ENCODE results near the gene MAPK11. TPM values are rescaled to one million over a fixed set of nuclear protein-coding genes. Genes with fewer than 3 reads are reported as not detected.
A peak's percentile ranks its signal among the peaks of the same experiment; 100 is the strongest.

MAPK11 gene
- total RNA-seq, 1 experiment from 2014 or later = 6.4 TPM

DNA sequence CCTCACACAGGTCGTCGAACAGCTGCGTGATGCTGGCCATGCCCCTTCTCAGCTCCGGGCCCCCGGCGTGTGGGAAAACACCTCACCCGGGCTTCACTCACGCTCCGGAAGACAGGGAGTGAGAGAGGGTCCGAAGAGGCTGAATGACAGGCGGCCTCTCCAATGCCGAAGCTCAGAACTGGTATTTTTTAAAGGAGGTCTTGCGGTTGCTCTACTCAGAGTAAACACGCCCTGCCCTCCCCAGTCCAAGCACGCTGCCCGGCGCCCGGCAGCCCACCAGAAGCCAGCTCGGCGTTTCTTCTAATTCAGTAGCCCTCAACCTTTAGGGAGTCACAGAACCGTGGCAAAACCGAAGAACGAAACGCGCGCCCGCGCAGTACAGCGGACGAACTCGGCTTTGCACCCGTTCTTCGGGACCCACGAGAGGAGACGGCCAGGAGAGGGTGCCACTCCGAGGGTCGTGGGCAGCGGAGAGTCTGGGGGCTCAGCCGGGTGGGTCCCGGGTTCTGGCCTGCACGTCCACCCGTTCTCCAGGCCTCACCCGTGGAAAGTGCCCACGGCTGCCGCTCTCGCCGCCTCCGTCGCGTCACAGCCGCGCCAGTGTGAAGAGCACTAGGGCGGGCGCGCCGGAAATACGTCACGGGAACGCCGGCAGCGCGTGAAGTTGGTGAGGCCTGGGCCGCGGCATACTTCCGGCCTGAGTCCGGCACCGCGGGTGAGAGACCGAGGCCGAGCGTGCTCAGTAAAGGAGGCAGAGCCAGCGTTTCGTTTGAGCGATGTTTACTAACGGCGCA is 25.6 kb downstream of the MAPK11 start, which contains the start of gene TUBGCP6:
TUBGCP6 (minus strand) TSS at position 604 of the 794 bp plus-strand sequence; CDS start at position 40, 564 bp downstream.
- Histone ChIP-seq H2AFZ (ENCODE audit: low read length) (no peak within 1 kb of the TSS; the same call in 1 of the 2 replicates), H3K36me3 (ENCODE audit: insufficient read depth, low read length) (peaks cover 16% of the 10 kb centered on the region; the same call in 1 of the 2 replicates), H3K9me3 (ENCODE audit: low read length) (no peaks in the 10 kb centered on the region), H3K9me2 (replicated peaks; ENCODE audit: insufficient read depth, low read length) (no peaks in the 10 kb centered on the region), H3K27ac (ENCODE audit: low read length) (peak within 1 kb of the TSS; percentile 70), H3K4me3 (ENCODE audit: low read length) (peak within 1 kb of the TSS; percentile 71), H3K79me2 (ENCODE audit: low read length) (peaks cover 67% of the 10 kb centered on the region), H3K9ac (ENCODE audit: low read length) (peak within 1 kb of the TSS; percentile 72), H3K27me3 (ENCODE audit: low read length) (no peaks in the 10 kb centered on the region), H3K4me2 (ENCODE audit: low read depth, low read length, poor library complexity, severe bottlenecking) (peak within 1 kb of the TSS; percentile 92), H4K20me1 (ENCODE audit: insufficient read depth, low read depth, low read length) (peaks cover 30% of the 10 kb centered on the region; the same call in 1 of the 2 replicates), H3K4me1 (ENCODE audit: low read length) (peaks cover 67% of the 10 kb centered on the region)
- peak; percentile 97 for DNase-seq

DNA sequence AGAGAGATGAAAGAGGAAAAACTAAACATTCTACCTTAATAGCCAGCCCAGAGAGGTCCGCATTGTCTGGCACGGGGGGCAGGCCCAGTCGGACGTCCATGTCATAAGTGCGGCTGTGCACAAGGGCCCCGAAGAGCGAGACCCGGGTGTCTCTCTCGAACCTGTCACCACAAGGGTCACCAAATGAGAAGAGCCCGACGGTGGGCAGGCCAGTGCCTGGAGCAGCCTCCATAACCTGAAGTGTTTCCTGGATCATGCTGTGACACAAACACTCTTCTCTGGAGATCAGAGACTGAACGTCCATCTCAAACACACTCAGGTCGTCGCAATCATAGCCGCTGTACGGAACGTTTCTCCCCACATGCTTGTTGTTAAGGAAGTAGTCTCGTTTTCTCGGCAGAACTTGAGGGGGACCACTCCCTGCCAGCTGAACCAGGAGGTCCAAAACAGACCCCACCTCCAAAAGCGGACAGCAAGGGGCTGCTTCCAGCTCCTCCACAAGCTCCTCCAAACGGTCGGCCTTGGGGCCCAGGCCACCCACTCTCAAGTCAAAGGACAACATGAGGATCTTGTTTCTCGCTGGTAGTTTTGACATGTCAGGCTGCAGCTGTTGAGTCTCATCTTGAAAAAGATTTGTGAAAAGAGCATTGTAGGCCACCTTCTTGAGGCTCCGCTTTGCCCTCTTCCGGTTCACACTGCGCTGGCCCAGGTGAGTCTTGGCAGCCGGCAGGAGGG is 26.3 kb downstream of the MAPK11 start:
- no peaks in the 10 kb centered on the region for H3K9me2 ChIP-seq (replicated peaks; ENCODE audit: insufficient read depth, low read length)
- peak overlapping the region; percentile 72 for H3K9ac ChIP-seq (ENCODE audit: low read length)
- no peaks in the 10 kb centered on the region for H3K9me3 ChIP-seq (ENCODE audit: low read length)
- H3K4me1 ChIP-seq (ENCODE audit: low read length) = peaks cover 63% of the 10 kb centered on the region
- peaks cover 16% of the 10 kb centered on the region; the same call in 1 of the 2 replicates for H3K36me3 ChIP-seq (ENCODE audit: insufficient read depth, low read length)
- peak overlapping the region; percentile 71 for H3K4me3 ChIP-seq (ENCODE audit: low read length)
- no peak overlapping the region for H2AFZ ChIP-seq (ENCODE audit: low read length)
- DNase-seq = no peak
- peaks cover 69% of the 10 kb centered on the region for H3K79me2 ChIP-seq (ENCODE audit: low read length)
- no peaks in the 10 kb centered on the region for H3K27me3 ChIP-seq (ENCODE audit: low read length)
- peak overlapping the region; percentile 92 for H3K4me2 ChIP-seq (ENCODE audit: low read depth, low read length, poor library complexity, severe bottlenecking)
- peaks cover 30% of the 10 kb centered on the region; the same call in 1 of the 2 replicates for H4K20me1 ChIP-seq (ENCODE audit: insufficient read depth, low read depth, low read length)
- peak overlapping the region; percentile 70 for H3K27ac ChIP-seq (ENCODE audit: low read length)

DNA sequence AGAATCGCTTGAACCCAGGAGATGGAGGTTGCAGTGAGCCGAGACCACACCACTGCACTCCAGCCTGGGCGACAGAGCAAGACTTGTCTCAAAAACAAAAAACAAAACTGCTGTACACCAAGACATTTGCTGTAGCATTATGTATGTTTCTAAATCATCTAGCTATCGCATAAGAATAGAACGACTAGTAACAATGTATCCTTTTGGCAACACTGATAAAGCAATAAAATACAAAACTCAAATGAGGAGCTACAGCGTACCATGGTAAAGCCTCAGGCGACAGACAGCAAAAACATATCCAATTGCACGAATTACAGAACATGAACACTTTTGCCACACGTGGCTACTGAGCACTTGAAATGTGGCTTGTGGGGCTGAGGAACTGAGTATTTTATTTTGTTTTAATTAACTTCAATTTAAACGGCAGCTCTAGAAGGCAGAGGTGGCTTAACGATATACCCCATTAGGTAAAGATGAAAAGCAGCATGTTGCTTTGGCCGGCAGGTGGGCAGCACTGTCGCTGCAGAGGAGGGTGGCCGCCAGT is 27.7 kb downstream of the MAPK11 start:
- H4K20me1 ChIP-seq (ENCODE audit: insufficient read depth, low read depth, low read length) = peaks cover 23% of the 10 kb centered on the region; the same call in 1 of the 2 replicates
- peak overlapping the region; percentile 71 for H3K4me3 ChIP-seq (ENCODE audit: low read length)
- peaks cover 14% of the 10 kb centered on the region; the same call in 1 of the 2 replicates for H3K36me3 ChIP-seq (ENCODE audit: insufficient read depth, low read length)
- no peak for DNase-seq
- peak overlapping the region; percentile 43 for H3K9ac ChIP-seq (ENCODE audit: low read length)
- H3K9me2 ChIP-seq (replicated peaks; ENCODE audit: insufficient read depth, low read length) = no peaks in the 10 kb centered on the region
- H3K9me3 ChIP-seq (ENCODE audit: low read length) = no peaks in the 10 kb centered on the region
- H2AFZ ChIP-seq (ENCODE audit: low read length) = no peak overlapping the region
- H3K79me2 ChIP-seq (ENCODE audit: low read length) = peaks cover 75% of the 10 kb centered on the region
- H3K4me2 ChIP-seq (ENCODE audit: low read depth, low read length, poor library complexity, severe bottlenecking) = peak overlapping the region; percentile 62
- H3K27ac ChIP-seq (ENCODE audit: low read length) = no peak overlapping the region
- H3K27me3 ChIP-seq (ENCODE audit: low read length) = no peaks in the 10 kb centered on the region
- peaks cover 49% of the 10 kb centered on the region for H3K4me1 ChIP-seq (ENCODE audit: low read length)

DNA sequence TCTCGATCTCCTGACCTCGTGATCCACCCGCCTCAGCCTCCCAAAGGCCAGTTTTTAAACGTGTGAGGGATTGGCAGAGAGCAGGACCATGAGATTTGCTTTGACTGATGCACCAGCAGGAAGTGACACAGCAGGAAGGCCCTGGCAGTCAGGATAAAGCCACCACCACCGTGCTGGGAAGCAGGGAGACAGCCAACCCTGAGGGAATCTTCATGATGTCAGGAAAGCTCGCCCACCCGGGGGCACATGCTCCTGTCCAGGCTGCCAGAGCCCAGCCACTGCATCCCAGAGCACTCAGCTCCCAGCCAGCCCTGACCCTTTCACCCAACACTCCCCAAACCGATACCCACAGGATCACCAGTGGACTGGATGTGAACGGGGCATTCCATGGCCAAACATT is 31.4 kb downstream of the MAPK11 start:
- H3K4me2 ChIP-seq (ENCODE audit: low read depth, low read length, poor library complexity, severe bottlenecking) = no peak overlapping the region

DNA sequence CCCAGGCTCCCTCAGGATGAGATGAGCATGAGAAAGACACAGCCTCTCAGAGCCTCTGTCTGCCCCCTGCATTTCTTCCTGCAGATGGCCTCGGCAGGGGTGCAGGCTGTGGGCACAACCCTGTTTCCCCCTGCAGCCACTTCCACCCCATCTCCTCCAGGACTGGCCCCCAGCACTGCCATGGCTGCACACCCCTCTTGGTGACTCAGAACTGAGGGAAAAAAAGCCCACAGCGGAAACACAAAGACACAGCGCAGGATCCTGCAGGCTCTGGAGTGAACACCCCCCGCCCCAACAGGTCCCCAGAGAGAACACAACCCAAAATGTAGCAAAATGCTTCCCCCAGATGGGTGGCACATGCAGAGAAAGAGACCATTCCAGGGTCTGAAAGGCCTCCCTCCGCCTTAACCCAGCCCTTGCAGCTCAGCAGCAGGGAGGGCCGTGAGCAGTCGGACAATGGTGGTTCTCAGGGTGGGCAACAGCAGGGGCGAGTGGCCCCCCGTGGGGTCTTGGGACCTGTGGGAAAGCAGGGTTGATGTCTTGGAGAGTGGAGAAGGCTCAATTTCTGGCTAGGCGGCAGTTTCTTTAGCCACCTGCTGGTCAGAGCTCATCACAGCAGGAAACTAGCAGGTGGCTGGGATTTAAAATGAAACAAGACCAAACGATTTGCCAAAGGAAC is 33.3 kb downstream of the MAPK11 start:
- Histone ChIP-seq H3K4me3 (ENCODE audit: low read length) (no peak overlapping the region), H3K36me3 (ENCODE audit: insufficient read depth, low read length) (peaks cover 10% of the 10 kb centered on the region; the same call in 1 of the 2 replicates), H3K79me2 (ENCODE audit: low read length) (peaks cover 63% of the 10 kb centered on the region), H3K9me2 (replicated peaks; ENCODE audit: insufficient read depth, low read length) (no peaks in the 10 kb centered on the region), H3K4me1 (ENCODE audit: low read length) (peaks cover 7% of the 10 kb centered on the region), H3K9ac (ENCODE audit: low read length) (no peak overlapping the region), H3K4me2 (ENCODE audit: low read depth, low read length, poor library complexity, severe bottlenecking) (no peak overlapping the region), H3K9me3 (ENCODE audit: low read length) (no peaks in the 10 kb centered on the region), H3K27me3 (ENCODE audit: low read length) (no peaks in the 10 kb centered on the region), H4K20me1 (ENCODE audit: insufficient read depth, low read depth, low read length) (peaks cover 18% of the 10 kb centered on the region), H2AFZ (ENCODE audit: low read length) (no peak overlapping the region), H3K27ac (ENCODE audit: low read length) (no peak overlapping the region)
- DNase-seq = peak; percentile 61

More for the DNA sequence above, 31.4 kb downstream of the MAPK11 start:
- peaks cover 80% of the 10 kb centered on the region for H3K79me2 ChIP-seq (ENCODE audit: low read length)
- no peaks in the 10 kb centered on the region for H3K9me2 ChIP-seq (replicated peaks; ENCODE audit: insufficient read depth, low read length)
- H3K9ac ChIP-seq (ENCODE audit: low read length) = no peak overlapping the region
- no peaks in the 10 kb centered on the region for H3K27me3 ChIP-seq (ENCODE audit: low read length)
- H4K20me1 ChIP-seq (ENCODE audit: insufficient read depth, low read depth, low read length) = peaks cover 20% of the 10 kb centered on the region
- H3K4me1 ChIP-seq (ENCODE audit: low read length) = peaks cover 24% of the 10 kb centered on the region
- no peak overlapping the region for H2AFZ ChIP-seq (ENCODE audit: low read length)
- H3K36me3 ChIP-seq (ENCODE audit: insufficient read depth, low read length) = peaks cover 10% of the 10 kb centered on the region; the same call in 1 of the 2 replicates
- H3K9me3 ChIP-seq (ENCODE audit: low read length) = no peaks in the 10 kb centered on the region
- H3K27ac ChIP-seq (ENCODE audit: low read length) = no peak overlapping the region
- no peak overlapping the region for H3K4me3 ChIP-seq (ENCODE audit: low read length)
- DNase-seq = no peak

DNA sequence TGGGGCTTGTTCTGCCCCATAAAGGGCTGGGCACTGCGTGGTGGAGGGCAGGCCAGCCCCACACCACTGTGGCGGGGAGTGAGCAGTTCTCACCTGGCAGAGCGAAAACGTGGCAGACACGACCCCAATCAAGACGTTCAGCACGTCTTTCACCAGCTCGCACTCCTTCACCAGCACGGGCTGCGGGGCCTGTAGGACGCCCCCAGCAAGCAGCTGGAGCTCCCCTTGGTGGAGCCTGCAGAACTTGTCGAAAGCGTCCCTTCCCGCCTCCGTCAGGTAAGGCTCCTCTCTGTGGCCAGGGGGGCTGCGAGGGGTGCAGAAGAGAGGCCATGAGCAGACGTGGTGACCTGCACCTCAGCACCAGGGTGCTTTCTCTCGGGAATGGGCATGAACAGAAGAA is 37.0 kb downstream of the MAPK11 start:
- Histone ChIP-seq H2AFZ (ENCODE audit: low read length) (no peak overlapping the region), H3K79me2 (ENCODE audit: low read length) (peaks cover 33% of the 10 kb centered on the region), H3K36me3 (ENCODE audit: insufficient read depth, low read length) (peaks cover 5% of the 10 kb centered on the region; the same call in 1 of the 2 replicates), H3K27me3 (ENCODE audit: low read length) (no peaks in the 10 kb centered on the region), H3K9ac (ENCODE audit: low read length) (no peak overlapping the region), H3K9me2 (replicated peaks; ENCODE audit: insufficient read depth, low read length) (no peaks in the 10 kb centered on the region), H3K27ac (ENCODE audit: low read length) (no peak overlapping the region), H3K4me1 (ENCODE audit: low read length) (no peaks in the 10 kb centered on the region), H3K9me3 (ENCODE audit: low read length) (no peaks in the 10 kb centered on the region), H4K20me1 (ENCODE audit: insufficient read depth, low read depth, low read length) (peaks cover 18% of the 10 kb centered on the region), H3K4me2 (ENCODE audit: low read depth, low read length, poor library complexity, severe bottlenecking) (no peak overlapping the region), H3K4me3 (ENCODE audit: low read length) (no peak overlapping the region)
- DNase-seq = no peak

DNA sequence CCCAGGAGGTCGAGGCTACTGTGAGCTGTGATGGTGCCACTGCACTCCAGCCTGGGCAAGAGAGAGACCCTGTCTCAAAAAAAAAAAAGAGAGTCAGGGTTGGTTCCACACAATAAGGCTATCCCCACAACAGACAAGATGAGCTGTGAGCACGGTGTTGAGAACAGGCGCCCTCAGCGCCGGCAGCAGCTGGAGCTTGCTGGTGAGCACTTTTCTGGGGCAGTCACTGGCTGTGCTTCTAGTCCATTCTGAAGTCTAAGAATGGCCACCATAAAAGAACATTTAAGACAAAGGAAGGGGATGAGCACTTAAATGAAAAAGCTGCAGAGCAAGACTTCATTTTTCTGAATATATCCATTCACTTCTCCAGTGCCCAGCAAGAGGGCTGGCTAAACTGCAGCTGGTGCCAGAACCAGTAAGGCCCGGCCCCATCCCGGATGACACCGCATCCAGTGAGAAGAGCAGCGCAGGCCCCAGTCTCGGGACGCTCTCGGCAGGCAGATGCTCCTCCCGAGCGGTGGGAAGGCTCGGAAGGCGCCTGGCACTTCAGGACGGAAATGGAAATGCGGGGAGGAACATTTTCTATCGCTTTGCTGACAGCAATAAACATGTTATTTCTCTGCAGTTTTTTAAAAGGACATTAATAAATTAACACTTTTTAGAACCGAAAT is 37.6 kb downstream of the MAPK11 start:
- H3K9ac ChIP-seq (ENCODE audit: low read length) = no peak overlapping the region
- peaks cover 5% of the 10 kb centered on the region; the same call in 1 of the 2 replicates for H3K36me3 ChIP-seq (ENCODE audit: insufficient read depth, low read length)
- no peak overlapping the region for H2AFZ ChIP-seq (ENCODE audit: low read length)
- H3K4me2 ChIP-seq (ENCODE audit: low read depth, low read length, poor library complexity, severe bottlenecking) = no peak overlapping the region
- no peaks in the 10 kb centered on the region for H3K9me2 ChIP-seq (replicated peaks; ENCODE audit: insufficient read depth, low read length)
- peaks cover 29% of the 10 kb centered on the region for H3K79me2 ChIP-seq (ENCODE audit: low read length)
- DNase-seq = no peak
- H4K20me1 ChIP-seq (ENCODE audit: insufficient read depth, low read depth, low read length) = peaks cover 18% of the 10 kb centered on the region
- H3K27ac ChIP-seq (ENCODE audit: low read length) = no peak overlapping the region
- no peak overlapping the region for H3K4me3 ChIP-seq (ENCODE audit: low read length)
- no peaks in the 10 kb centered on the region for H3K9me3 ChIP-seq (ENCODE audit: low read length)
- H3K4me1 ChIP-seq (ENCODE audit: low read length) = no peaks in the 10 kb centered on the region
- no peaks in the 10 kb centered on the region for H3K27me3 ChIP-seq (ENCODE audit: low read length)

Measured in Karpas-422 (cell line).